Measurements from ENCODE around the gene ARHGEF1.

Gene ARHGEF1

DNA sequence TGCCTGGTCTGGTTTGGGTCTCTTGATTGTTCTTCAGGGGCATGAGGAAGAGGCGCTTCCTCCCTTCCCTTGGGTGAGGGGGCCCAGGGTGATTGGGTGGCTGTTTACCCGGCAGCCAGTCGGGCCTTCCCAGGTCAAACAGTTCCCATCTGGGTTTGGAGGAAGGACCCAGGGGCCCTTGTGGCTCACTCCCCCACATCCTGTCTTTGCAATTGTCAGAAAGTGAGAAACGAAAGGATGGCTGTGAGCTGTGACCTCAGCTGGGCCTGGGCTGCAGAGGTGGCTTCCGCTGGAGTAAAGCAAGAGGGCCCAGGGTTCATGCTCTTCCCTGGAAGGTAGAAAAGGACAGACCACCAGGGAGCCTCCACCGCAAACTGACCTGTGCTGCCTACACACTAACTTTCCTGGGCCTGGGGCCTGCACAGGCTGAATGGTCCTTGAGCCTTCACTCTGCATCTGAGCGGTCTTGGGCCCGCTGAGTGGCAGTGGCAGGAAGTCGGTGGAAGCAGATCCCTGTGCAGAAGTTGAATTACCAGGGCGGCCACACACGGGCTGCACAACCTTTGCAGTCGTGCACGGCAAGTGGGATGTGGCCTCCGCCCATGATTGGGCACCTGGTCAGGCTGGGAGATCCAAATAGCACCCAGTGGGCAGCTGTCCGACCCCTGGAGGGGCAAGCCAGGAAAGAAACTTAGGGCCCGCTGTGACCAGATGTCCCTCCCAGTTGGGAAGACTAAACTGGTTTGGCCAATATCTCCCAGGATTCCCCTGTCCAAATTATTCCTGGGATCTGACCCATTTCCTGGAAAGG, 11.2 kb upstream of the ARHGEF1 start (continued):
- TF ChIP-seq ZNF610 (tag by site-specific recombination; IDR thresholded peaks at IDR 0.05; ENCODE audit: borderline replicate concordance) (no peak), KLF16 (tag by site-specific recombination; IDR thresholded peaks at IDR 0.05) (no peak), ZNF146 (tag by site-specific recombination; IDR thresholded peaks at IDR 0.05) (0 out of 2 replicates have a peak, but pooled peaks have one; percentile 13), BCL11B (tag by site-specific recombination; IDR thresholded peaks at IDR 0.05; ENCODE audit: low read depth) (no peak), ZNF677 (tag by site-specific recombination; IDR thresholded peaks at IDR 0.05) (no peak), ZBTB17 (tag by site-specific recombination; IDR thresholded peaks at IDR 0.05) (peak; percentile 47), GLI4 (tag by site-specific recombination; IDR thresholded peaks at IDR 0.05) (no peak), ZNF155 (tag by site-specific recombination; IDR thresholded peaks at IDR 0.05) (no peak), ZNF335 (tag by site-specific recombination; conservative IDR thresholded peaks at IDR 0.05) (peak; percentile 31), ZIC2 (tag by site-specific recombination; IDR thresholded peaks at IDR 0.05) (peak; percentile 45), ZNF112 (tag by site-specific recombination; IDR thresholded peaks at IDR 0.05) (no peak), EGR2 (tag by site-specific recombination; IDR thresholded peaks at IDR 0.05; ENCODE audit: low read depth) (no peak), ZNF324 (tag by site-specific recombination; IDR thresholded peaks at IDR 0.05) (no peak), SP3 (tag by site-specific recombination; IDR thresholded peaks at IDR 0.05) (no peak), ZFP69B (tag by site-specific recombination; IDR thresholded peaks at IDR 0.05) (0 out of 2 replicates have a peak, but pooled peaks have one; percentile 42), ZNF175 (tag by site-specific recombination; IDR thresholded peaks at IDR 0.05) (no peak), ZNF174 (tag by site-specific recombination; IDR thresholded peaks at IDR 0.05) (no peak), ZNF2 (tag by site-specific recombination; IDR thresholded peaks at IDR 0.05) (0 out of 2 replicates have a peak, but pooled peaks have one; percentile 29), ZBTB48 (tag by site-specific recombination; IDR thresholded peaks at IDR 0.05) (peak; percentile 10; the same call in 1 of the 2 replicates), BCL11A (tag by site-specific recombination; IDR thresholded peaks at IDR 0.05; ENCODE audit: low read depth) (no peak; the same call in 1 of the 2 replicates)
- TF ChIP-seq, protein P1, sequence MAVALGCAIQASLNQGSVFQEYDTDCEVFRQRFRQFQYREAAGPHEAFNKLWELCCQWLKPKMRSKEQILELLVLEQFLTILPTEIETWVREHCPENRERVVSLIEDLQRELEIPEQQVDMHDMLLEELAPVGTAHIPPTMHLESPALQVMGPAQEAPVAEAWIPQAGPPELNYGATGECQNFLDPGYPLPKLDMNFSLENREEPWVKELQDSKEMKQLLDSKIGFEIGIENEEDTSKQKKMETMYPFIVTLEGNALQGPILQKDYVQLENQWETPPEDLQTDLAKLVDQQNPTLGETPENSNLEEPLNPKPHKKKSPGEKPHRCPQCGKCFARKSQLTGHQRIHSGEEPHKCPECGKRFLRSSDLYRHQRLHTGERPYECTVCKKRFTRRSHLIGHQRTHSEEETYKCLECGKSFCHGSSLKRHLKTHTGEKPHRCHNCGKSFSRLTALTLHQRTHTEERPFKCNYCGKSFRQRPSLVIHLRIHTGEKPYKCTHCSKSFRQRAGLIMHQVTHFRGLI (tag by site-specific recombination; IDR thresholded peaks at IDR 0.05): no peak
- TF ChIP-seq, protein P2, sequence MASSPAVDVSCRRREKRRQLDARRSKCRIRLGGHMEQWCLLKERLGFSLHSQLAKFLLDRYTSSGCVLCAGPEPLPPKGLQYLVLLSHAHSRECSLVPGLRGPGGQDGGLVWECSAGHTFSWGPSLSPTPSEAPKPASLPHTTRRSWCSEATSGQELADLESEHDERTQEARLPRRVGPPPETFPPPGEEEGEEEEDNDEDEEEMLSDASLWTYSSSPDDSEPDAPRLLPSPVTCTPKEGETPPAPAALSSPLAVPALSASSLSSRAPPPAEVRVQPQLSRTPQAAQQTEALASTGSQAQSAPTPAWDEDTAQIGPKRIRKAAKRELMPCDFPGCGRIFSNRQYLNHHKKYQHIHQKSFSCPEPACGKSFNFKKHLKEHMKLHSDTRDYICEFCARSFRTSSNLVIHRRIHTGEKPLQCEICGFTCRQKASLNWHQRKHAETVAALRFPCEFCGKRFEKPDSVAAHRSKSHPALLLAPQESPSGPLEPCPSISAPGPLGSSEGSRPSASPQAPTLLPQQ (tag by site-specific recombination; IDR thresholded peaks at IDR 0.05): peak; percentile 4; the same call in 1 of the 2 replicates
- TF ChIP-seq, protein P3, sequence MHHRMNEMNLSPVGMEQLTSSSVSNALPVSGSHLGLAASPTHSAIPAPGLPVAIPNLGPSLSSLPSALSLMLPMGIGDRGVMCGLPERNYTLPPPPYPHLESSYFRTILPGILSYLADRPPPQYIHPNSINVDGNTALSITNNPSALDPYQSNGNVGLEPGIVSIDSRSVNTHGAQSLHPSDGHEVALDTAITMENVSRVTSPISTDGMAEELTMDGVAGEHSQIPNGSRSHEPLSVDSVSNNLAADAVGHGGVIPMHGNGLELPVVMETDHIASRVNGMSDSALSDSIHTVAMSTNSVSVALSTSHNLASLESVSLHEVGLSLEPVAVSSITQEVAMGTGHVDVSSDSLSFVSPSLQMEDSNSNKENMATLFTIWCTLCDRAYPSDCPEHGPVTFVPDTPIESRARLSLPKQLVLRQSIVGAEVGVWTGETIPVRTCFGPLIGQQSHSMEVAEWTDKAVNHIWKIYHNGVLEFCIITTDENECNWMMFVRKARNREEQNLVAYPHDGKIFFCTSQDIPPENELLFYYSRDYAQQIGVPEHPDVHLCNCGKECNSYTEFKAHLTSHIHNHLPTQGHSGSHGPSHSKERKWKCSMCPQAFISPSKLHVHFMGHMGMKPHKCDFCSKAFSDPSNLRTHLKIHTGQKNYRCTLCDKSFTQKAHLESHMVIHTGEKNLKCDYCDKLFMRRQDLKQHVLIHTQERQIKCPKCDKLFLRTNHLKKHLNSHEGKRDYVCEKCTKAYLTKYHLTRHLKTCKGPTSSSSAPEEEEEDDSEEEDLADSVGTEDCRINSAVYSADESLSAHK (tag by site-specific recombination; IDR thresholded peaks at IDR 0.05): no peak
- TF ChIP-seq, protein P4, sequence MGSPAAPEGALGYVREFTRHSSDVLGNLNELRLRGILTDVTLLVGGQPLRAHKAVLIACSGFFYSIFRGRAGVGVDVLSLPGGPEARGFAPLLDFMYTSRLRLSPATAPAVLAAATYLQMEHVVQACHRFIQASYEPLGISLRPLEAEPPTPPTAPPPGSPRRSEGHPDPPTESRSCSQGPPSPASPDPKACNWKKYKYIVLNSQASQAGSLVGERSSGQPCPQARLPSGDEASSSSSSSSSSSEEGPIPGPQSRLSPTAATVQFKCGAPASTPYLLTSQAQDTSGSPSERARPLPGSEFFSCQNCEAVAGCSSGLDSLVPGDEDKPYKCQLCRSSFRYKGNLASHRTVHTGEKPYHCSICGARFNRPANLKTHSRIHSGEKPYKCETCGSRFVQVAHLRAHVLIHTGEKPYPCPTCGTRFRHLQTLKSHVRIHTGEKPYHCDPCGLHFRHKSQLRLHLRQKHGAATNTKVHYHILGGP (tag by site-specific recombination; IDR thresholded peaks at IDR 0.05): 0 out of 2 replicates have a peak, but pooled peaks have one; percentile 27
- TF ChIP-seq, protein P5, sequence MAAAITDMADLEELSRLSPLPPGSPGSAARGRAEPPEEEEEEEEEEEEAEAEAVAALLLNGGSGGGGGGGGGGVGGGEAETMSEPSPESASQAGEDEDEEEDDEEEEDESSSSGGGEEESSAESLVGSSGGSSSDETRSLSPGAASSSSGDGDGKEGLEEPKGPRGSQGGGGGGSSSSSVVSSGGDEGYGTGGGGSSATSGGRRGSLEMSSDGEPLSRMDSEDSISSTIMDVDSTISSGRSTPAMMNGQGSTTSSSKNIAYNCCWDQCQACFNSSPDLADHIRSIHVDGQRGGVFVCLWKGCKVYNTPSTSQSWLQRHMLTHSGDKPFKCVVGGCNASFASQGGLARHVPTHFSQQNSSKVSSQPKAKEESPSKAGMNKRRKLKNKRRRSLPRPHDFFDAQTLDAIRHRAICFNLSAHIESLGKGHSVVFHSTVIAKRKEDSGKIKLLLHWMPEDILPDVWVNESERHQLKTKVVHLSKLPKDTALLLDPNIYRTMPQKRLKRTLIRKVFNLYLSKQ (tag by site-specific recombination; IDR thresholded peaks at IDR 0.05; ENCODE audit: borderline replicate concordance): no peak
- TF ChIP-seq, protein P6, sequence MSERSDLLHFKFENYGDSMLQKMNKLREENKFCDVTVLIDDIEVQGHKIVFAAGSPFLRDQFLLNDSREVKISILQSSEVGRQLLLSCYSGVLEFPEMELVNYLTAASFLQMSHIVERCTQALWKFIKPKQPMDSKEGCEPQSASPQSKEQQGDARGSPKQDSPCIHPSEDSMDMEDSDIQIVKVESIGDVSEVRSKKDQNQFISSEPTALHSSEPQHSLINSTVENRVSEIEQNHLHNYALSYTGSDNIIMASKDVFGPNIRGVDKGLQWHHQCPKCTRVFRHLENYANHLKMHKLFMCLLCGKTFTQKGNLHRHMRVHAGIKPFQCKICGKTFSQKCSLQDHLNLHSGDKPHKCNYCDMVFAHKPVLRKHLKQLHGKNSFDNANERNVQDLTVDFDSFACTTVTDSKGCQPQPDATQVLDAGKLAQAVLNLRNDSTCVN (tag by site-specific recombination; optimal IDR thresholded peaks at IDR 0.05): no peak
- TF ChIP-seq, protein P7, sequence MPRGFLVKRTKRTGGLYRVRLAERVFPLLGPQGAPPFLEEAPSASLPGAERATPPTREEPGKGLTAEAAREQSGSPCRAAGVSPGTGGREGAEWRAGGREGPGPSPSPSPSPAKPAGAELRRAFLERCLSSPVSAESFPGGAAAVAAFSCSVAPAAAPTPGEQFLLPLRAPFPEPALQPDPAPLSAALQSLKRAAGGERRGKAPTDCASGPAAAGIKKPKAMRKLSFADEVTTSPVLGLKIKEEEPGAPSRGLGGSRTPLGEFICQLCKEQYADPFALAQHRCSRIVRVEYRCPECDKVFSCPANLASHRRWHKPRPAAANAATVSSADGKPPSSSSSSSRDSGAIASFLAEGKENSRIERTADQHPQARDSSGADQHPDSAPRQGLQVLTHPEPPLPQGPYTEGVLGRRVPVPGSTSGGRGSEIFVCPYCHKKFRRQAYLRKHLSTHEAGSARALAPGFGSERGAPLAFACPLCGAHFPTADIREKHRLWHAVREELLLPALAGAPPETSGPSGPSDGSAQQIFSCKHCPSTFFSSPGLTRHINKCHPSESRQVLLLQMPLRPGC (tag by site-specific recombination; IDR thresholded peaks at IDR 0.05): no peak
